B cell (primary cell): ENCODE data around the gene KCNT2.

Source experiments
- CTCF ChIP-seq: fragments of 200-600 bp; IDR thresholded peaks from one replicate; pipeline ENCODE4 v1.8.0; 2022; ENCODE audit warnings: antibody characterized with exemption, mild to moderate bottlenecking
- EZH2 ChIP-seq: IDR thresholded peaks from 2 replicates; pipeline ENCODE4 v1.6.1; 2012; ENCODE audit warnings: borderline replicate concordance, low read depth, mild to moderate bottlenecking, moderate library complexity, low read length; ENCODE audit not compliant: insufficient read depth, poor library complexity, severe bottlenecking

- TF ChIP-seq CTCF (no peak), EZH2 (no peak)
Observed at GRCh38 chr1:196425513-196425912, 182.7 kb downstream of the KCNT2 start.
